HEK293 (cell line): ENCODE measurements around the gene MFSD11.
"Not testable (repeated sequence)": the region's sequence is repeated elsewhere in the genome, so short reads cannot be mapped to it uniquely, and the experiment has no call there.

Experiments
- CTCF ChIP-seq: fragments of 450-650 bp; formaldehyde crosslinking; IDR thresholded peaks from 2 replicates; pipeline ENCODE4 v1.5.1; 2016; ENCODE audit warnings: missing biosample characterization, missing genetic modification characterization
- MZF1 ChIP-seq: fragments of 450-650 bp; formaldehyde crosslinking; IDR thresholded peaks from 2 replicates; pipeline ENCODE4 v1.5.1; 2017; ENCODE audit warnings: missing biosample characterization, missing genetic modification characterization, borderline replicate concordance
- SALL2 ChIP-seq: fragments of 450-650 bp; formaldehyde crosslinking; IDR thresholded peaks from 2 replicates; pipeline ENCODE4 v1.5.0; 2017; ENCODE audit warnings: missing biosample characterization, mild to moderate bottlenecking, missing genetic modification characterization, borderline replicate concordance
- ZNF221 ChIP-seq: fragments of 450-650 bp; formaldehyde crosslinking; IDR thresholded peaks from 2 replicates; pipeline ENCODE4 v1.5.1; 2017; ENCODE audit warnings: missing biosample characterization, missing genetic modification characterization, borderline replicate concordance
- ZNF24 ChIP-seq: fragments of 450-650 bp; formaldehyde crosslinking; IDR thresholded peaks from 2 replicates; pipeline ENCODE4 v1.5.1; 2016; ENCODE audit warnings: missing biosample characterization, missing genetic modification characterization
- ZNF274 ChIP-seq, 2 experiments: fragments of 200-500 bp in 1 of 2; fragments of 450-650 bp in 1 of 2; sonication (Bioruptor generic) in 1 of 2; formaldehyde crosslinking in 1 of 2; IDR thresholded peaks; 2 replicates each; pipeline versions ENCODE4 v1.5.1 to v1.6.1; 2014 to 2016; ENCODE audit warnings: borderline replicate concordance in 1 of 2, inconsistent platforms in 1 of 2, low read length in 1 of 2, missing biosample characterization in 1 of 2, missing genetic modification characterization in 1 of 2
- ZNF292 ChIP-seq: fragments of 450-650 bp; formaldehyde crosslinking; IDR thresholded peaks from 2 replicates; pipeline ENCODE4 v1.5.1; 2016; ENCODE audit warnings: low read depth, missing biosample characterization, missing genetic modification characterization, borderline replicate concordance
- ZNF366 ChIP-seq: fragments of 450-650 bp; formaldehyde crosslinking; conservative IDR thresholded peaks from 2 replicates; pipeline ENCODE4 v1.5.1; 2016; ENCODE audit warnings: missing biosample characterization, missing genetic modification characterization
- ZNF549 ChIP-seq: fragments of 450-650 bp; IDR thresholded peaks from 2 replicates; pipeline ENCODE4 v1.5.1; 2018; ENCODE audit warnings: missing biosample characterization, missing genetic modification characterization, mild to moderate bottlenecking, inconsistent platforms, moderate library complexity
- ZNF664 ChIP-seq: fragments of 450-650 bp; formaldehyde crosslinking; IDR thresholded peaks from 2 replicates; pipeline ENCODE4 v1.5.1; 2016; ENCODE audit warnings: missing biosample characterization, missing genetic modification characterization
- ZNF776 ChIP-seq: fragments of 450-650 bp; formaldehyde crosslinking; IDR thresholded peaks from 2 replicates; pipeline ENCODE4 v1.5.0; 2017; ENCODE audit warnings: missing biosample characterization, missing genetic modification characterization, borderline replicate concordance
- ZNF830 ChIP-seq: fragments of 450-650 bp; IDR thresholded peaks from 2 replicates; pipeline ENCODE4 v1.5.0; 2018; ENCODE audit warnings: missing biosample characterization, missing genetic modification characterization, low read depth, mild to moderate bottlenecking, moderate library complexity
- ZNF837 ChIP-seq: fragments of 450-650 bp; formaldehyde crosslinking; IDR thresholded peaks from 2 replicates; pipeline ENCODE4 v1.5.1; 2016; ENCODE audit warnings: missing biosample characterization, missing genetic modification characterization

GRCh38 chr17:76739568-76740115 lies 1.7 kb downstream of the MFSD11 start:
- not testable (repeated sequence) for TF ChIP-seq CTCF (tag by site-specific recombination); ZNF221 (tag by site-specific recombination); ZNF292 (tag by site-specific recombination); MZF1 (tag by site-specific recombination); ZNF549 (tag by site-specific recombination); ZNF776 (tag by site-specific recombination); SALL2; ZNF274 (IDR thresholded peaks at IDR 0.05; ENCODE audit: low read length); ZNF274 (tag by site-specific recombination; IDR thresholded peaks at IDR 0.05; ENCODE audit: borderline replicate concordance); ZNF366 (tag by site-specific recombination); ZNF830 (tag by site-specific recombination); ZNF664 (tag by site-specific recombination); ZNF837; ZNF24 (tag by site-specific recombination)
